Liver (tissue), 9 donors: ENCODE data around the gene NBEA. TPM values are rescaled to one million over a fixed set of nuclear protein-coding genes. Genes with fewer than 3 reads are reported as not detected.

Experiments
- DNase-seq: peaks from one replicate; pipeline ENCODE4 v3.0.0-alpha.2; 2017; ENCODE audit warnings: low spot score
- H3K27ac ChIP-seq, 2 donors: one replicate each; pipeline ENCODE4 v1.7.0; 2013; ENCODE audit warnings: inconsistent platforms in 2 of 2, low read length in 2 of 2, control low read depth in 1 of 2, low read depth in 1 of 2, mild to moderate bottlenecking in 1 of 2
- H3K27me3 ChIP-seq, 4 donors: one replicate each; pipeline versions ENCODE4 v1.6.1 to v1.7.0; 2013; ENCODE audit warnings: low read length in 3 of 4, inconsistent platforms in 1 of 4, mild to moderate bottlenecking in 1 of 4, moderate library complexity in 1 of 4; ENCODE audit not compliant: control insufficient read depth in 4 of 4, insufficient read depth in 4 of 4
- H3K36me3 ChIP-seq, 4 donors: one replicate each; pipeline versions ENCODE4 v1.6.1 to v1.7.0; 2013; ENCODE audit warnings: low read length in 3 of 4, mild to moderate bottlenecking in 3 of 4, low read depth in 1 of 4, moderate library complexity in 1 of 4; ENCODE audit not compliant: control insufficient read depth in 4 of 4, insufficient read depth in 3 of 4
- H3K4me1 ChIP-seq, 4 donors: one replicate each; pipeline versions ENCODE4 v1.6.1 to v1.7.0; 2013; ENCODE audit warnings: low read length in 3 of 4, mild to moderate bottlenecking in 3 of 4, moderate library complexity in 1 of 4; ENCODE audit not compliant: control insufficient read depth in 4 of 4, insufficient read depth in 4 of 4
- H3K4me3 ChIP-seq, 3 donors: one replicate each; pipeline versions ENCODE4 v1.6.1 to v1.7.0; 2013; ENCODE audit warnings: low read length in 3 of 3, control low read depth in 1 of 3, low read depth in 1 of 3, mild to moderate bottlenecking in 1 of 3
- H3K9ac ChIP-seq, 2 donors: one replicate each; pipeline ENCODE4 v1.7.0; 2013; ENCODE audit warnings: low read length in 2 of 2, mild to moderate bottlenecking in 2 of 2, moderate library complexity in 2 of 2, control low read depth in 1 of 2, low read depth in 1 of 2
- H3K9me3 ChIP-seq, 4 donors: one replicate each; pipeline versions ENCODE4 v1.6.1 to v1.7.0; 2013; ENCODE audit warnings: low read length in 3 of 4; ENCODE audit not compliant: control insufficient read depth in 4 of 4
- ATF3 ChIP-seq: IDR thresholded peaks from 2 replicates; pipeline ENCODE4 v1.6.1; 2016; ENCODE audit warnings: antibody characterized with exemption
- CTCF ChIP-seq: fragments of 150-350 bp; IDR thresholded peaks from 2 replicates; pipeline ENCODE4 v1.5.1; 2017; ENCODE audit warnings: improper control_type of control experiment, low read depth, low read length; ENCODE audit not compliant: missing input control
- EGR1 ChIP-seq, 2 donors: IDR thresholded peaks; 2 replicates each; pipeline ENCODE4 v1.6.1; 2016 to 2018; ENCODE audit warnings: antibody characterized with exemption in 2 of 2, low read depth in 2 of 2
- FOXA1 ChIP-seq: IDR thresholded peaks from 2 replicates; pipeline ENCODE4 v1.6.1; 2016; ENCODE audit warnings: antibody characterized with exemption
- FOXA2 ChIP-seq: IDR thresholded peaks from 2 replicates; pipeline ENCODE4 v1.6.1; 2016; ENCODE audit warnings: antibody characterized with exemption
- GABPA ChIP-seq, 2 donors: IDR thresholded peaks in 1 of 2; conservative IDR thresholded peaks in 1 of 2; 2 replicates each; pipeline ENCODE4 v1.6.1; 2016; ENCODE audit warnings: antibody characterized with exemption in 2 of 2, mild to moderate bottlenecking in 1 of 2, moderate library complexity in 1 of 2
- HNF4A ChIP-seq, 2 donors: conservative IDR thresholded peaks; 2 replicates each; pipeline ENCODE4 v1.6.1; 2016; ENCODE audit warnings: antibody characterized with exemption in 2 of 2, mild to moderate bottlenecking in 2 of 2
- HNF4G ChIP-seq: IDR thresholded peaks from 2 replicates; pipeline ENCODE4 v1.6.1; 2016; ENCODE audit warnings: antibody characterized with exemption
- JUND ChIP-seq, 2 donors: IDR thresholded peaks; 2 replicates each; pipeline ENCODE4 v1.6.1; 2016; ENCODE audit warnings: antibody characterized with exemption in 2 of 2
- MAX ChIP-seq: IDR thresholded peaks from 2 replicates; pipeline ENCODE4 v1.6.1; 2016; ENCODE audit warnings: antibody characterized with exemption
- NR2F2 ChIP-seq: IDR thresholded peaks from 2 replicates; pipeline ENCODE4 v1.6.1; 2016; ENCODE audit warnings: antibody characterized with exemption
- RAD21 ChIP-seq, 2 donors: IDR thresholded peaks; 2 replicates each; pipeline ENCODE4 v1.6.1; 2016; ENCODE audit warnings: antibody characterized with exemption in 2 of 2, mild to moderate bottlenecking in 2 of 2
- REST ChIP-seq: IDR thresholded peaks from 2 replicates; pipeline ENCODE4 v1.6.1; 2016; ENCODE audit warnings: antibody characterized with exemption, mild to moderate bottlenecking
- RXRA ChIP-seq, 2 donors: IDR thresholded peaks; 2 replicates each; pipeline ENCODE4 v1.6.1; 2017 to 2018; ENCODE audit warnings: antibody characterized with exemption in 2 of 2, mild to moderate bottlenecking in 1 of 2
- SP1 ChIP-seq: IDR thresholded peaks from 2 replicates; pipeline ENCODE4 v1.6.1; 2018; ENCODE audit warnings: antibody characterized with exemption, mild to moderate bottlenecking
- TAF1 ChIP-seq: conservative IDR thresholded peaks from 2 replicates; pipeline ENCODE4 v1.6.1; 2016; ENCODE audit warnings: antibody characterized with exemption, mild to moderate bottlenecking
- YY1 ChIP-seq: IDR thresholded peaks from 2 replicates; pipeline ENCODE4 v1.6.1; 2016; ENCODE audit warnings: antibody characterized with exemption, mild to moderate bottlenecking
- WGBS: extraction: QIAGEN DNeasy Blood & Tissue Kit; methylation state at CpG from one replicate; pipeline ENCODE4 v1.1.7; 2013; 5-methylcytosine and 5-hydroxymethylcytosine counted together
- polyA plus RNA-seq, 2 donors: library from polyadenylated mRNA; stranded (reverse) in 1 of 2; unstranded in 1 of 2; fragments of 200-250 nt in 1 of 2; fragments of >200 nt in 1 of 2; fragmentation: Nextera tagmentation in 1 of 2; extraction: Ambion mirVana in 1 of 2; gene quantifications; one replicate each; pipeline versions ENCODE4 v1.2.1 to v1.2.3, GENCODE V29; 2013 to 2015
- total RNA-seq, 2 donors: library from RNA; depleted of rRNA; stranded (reverse); fragments of >200 nt; gene quantifications; one replicate each; pipeline ENCODE4 v1.2.3, GENCODE V29; 2014
- donor health status: healthy.
- donor health status: healthy.
- donor health status: healthy.
- donor health status: healthy.
- donor health status: healthy.

The NBEA gene
- total and polyA plus RNA-seq, 4 donors: 0.24 to 3.5 (median 1.4) TPM

- 86% methylated on average over 1 of the region's 1 CpG for WGBS
- no peaks in the 10 kb centered on the region for H3K36me3 ChIP-seq
- no peak overlapping the region for H3K9ac ChIP-seq
- DNase-seq: no peak
- H3K4me1 ChIP-seq: no peaks in the 10 kb centered on the region
- H3K4me3 ChIP-seq: no peak overlapping the region
- no peak for TF ChIP-seq RXRA (IDR thresholded peaks at IDR 0.05)
- no peak for TF ChIP-seq CTCF
- TF ChIP-seq HNF4G: no peak
- TF ChIP-seq HNF4A (conservative IDR thresholded peaks at IDR 0.05): no peak
- no peak overlapping the region for H3K27ac ChIP-seq
- H3K9me3 ChIP-seq: no peaks in the 10 kb centered on the region
- H3K27me3 ChIP-seq: no peaks in the 10 kb centered on the region
These were observed 762.3 kb downstream of the NBEA start for GRCh38 chr13:35704331-35704730.

- H3K9ac ChIP-seq: no peak overlapping the region
- H3K36me3 ChIP-seq: no peaks in the 10 kb centered on the region
- WGBS: 83% methylated on average over 7 of the region's 7 CpGs
- no peak for TF ChIP-seq RXRA (IDR thresholded peaks at IDR 0.05)
- no peak for TF ChIP-seq HNF4G
- no peak for TF ChIP-seq FOXA2
- TF ChIP-seq CTCF: no peak
- no peak for TF ChIP-seq TAF1
- TF ChIP-seq RAD21 (IDR thresholded peaks at IDR 0.05): no peak
- TF ChIP-seq GABPA (IDR thresholded peaks at IDR 0.05 in 1 of 2, conservative IDR thresholded peaks at IDR 0.05 in 1 of 2): no peak
- TF ChIP-seq JUND (IDR thresholded peaks at IDR 0.05): no peak
- TF ChIP-seq YY1: no peak
- TF ChIP-seq NR2F2: no peak
- TF ChIP-seq SP1: no peak
- no peak for TF ChIP-seq EGR1 (IDR thresholded peaks at IDR 0.05; ENCODE audit: low read depth in 2 of 2)
- TF ChIP-seq MAX: no peak
- TF ChIP-seq FOXA1: no peak
- no peak overlapping the region for H3K27ac ChIP-seq
- no peaks in the 10 kb centered on the region for H3K4me1 ChIP-seq
- no peak for DNase-seq
- H3K4me3 ChIP-seq: no peak overlapping the region
- no peaks in the 10 kb centered on the region for H3K27me3 ChIP-seq
- no peaks in the 10 kb centered on the region for H3K9me3 ChIP-seq
These were observed 764.2 kb downstream of the NBEA start for GRCh38 chr13:35706281-35706680.

GRCh38 chr13:35706721-35707120 lies 764.7 kb downstream of the NBEA start:
- H3K9ac ChIP-seq: no peak overlapping the region
- H3K27ac ChIP-seq: no peak overlapping the region
- no peaks in the 10 kb centered on the region for H3K36me3 ChIP-seq
- 79% methylated on average over 8 of the region's 8 CpGs for WGBS
- no peaks in the 10 kb centered on the region for H3K27me3 ChIP-seq
- no peaks in the 10 kb centered on the region for H3K9me3 ChIP-seq
- DNase-seq: no peak
- TF ChIP-seq GABPA (IDR thresholded peaks at IDR 0.05 in 1 of 2, conservative IDR thresholded peaks at IDR 0.05 in 1 of 2): no peak
- no peak for TF ChIP-seq JUND (IDR thresholded peaks at IDR 0.05)
- no peak for TF ChIP-seq RAD21 (IDR thresholded peaks at IDR 0.05)
- TF ChIP-seq YY1: no peak
- no peak for TF ChIP-seq HNF4G
- TF ChIP-seq MAX: no peak
- TF ChIP-seq REST: no peak
- TF ChIP-seq RXRA (IDR thresholded peaks at IDR 0.05): no peak
- no peak for TF ChIP-seq CTCF
- TF ChIP-seq NR2F2: no peak
- no peak for TF ChIP-seq FOXA1
- TF ChIP-seq FOXA2: no peak
- TF ChIP-seq TAF1: no peak
- TF ChIP-seq ATF3: no peak
- H3K4me3 ChIP-seq: no peak overlapping the region
- no peaks in the 10 kb centered on the region for H3K4me1 ChIP-seq
